GM12892 (cell line): Measurements from ENCODE around the gene LEF1.

Experiments used
- DNase-seq: peaks from one replicate; pipeline ENCODE4 v3.0.0; 2011; ENCODE audit not compliant: insufficient read length
- FAIRE-seq: peaks from 2 replicates; lab custom pipeline; 2011; peaks lifted over from hg19 to GRCh38; lab: Jason Lieb, UNC
- POLR2A ChIP-seq: IDR thresholded peaks from 2 replicates; pipeline ENCODE4 v1.6.1; 2011; ENCODE audit warnings: low read depth, low read length, control low read depth
- POLR2AphosphoS5 ChIP-seq: IDR thresholded peaks from 2 replicates; pipeline ENCODE4 v1.6.1; 2011; ENCODE audit warnings: low read depth, low read length, control low read depth
- TAF1 ChIP-seq: IDR thresholded peaks from 2 replicates; pipeline ENCODE4 v1.6.1; 2011; ENCODE audit warnings: low read depth, mild to moderate bottlenecking, control low read depth, low read length, borderline replicate concordance

Gene LEF1

GRCh38 chr4:108142870-108143269 is 25.9 kb downstream of the LEF1 start:
- TF ChIP-seq TAF1 (no peak), POLR2AphosphoS5 (no peak), POLR2A (no peak)
- no peak for FAIRE-seq
- no peak for DNase-seq

GRCh38 chr4:108141213-108141950 is 27.4 kb downstream of the LEF1 start:
- TF ChIP-seq POLR2AphosphoS5 (no peak), POLR2A (no peak), TAF1 (no peak)
- FAIRE-seq (peak; percentile 74), DNase-seq (no peak)

GRCh38 chr4:108140328-108140727 is 28.4 kb downstream of the LEF1 start:
- peak; percentile 73 for FAIRE-seq
- DNase-seq = no peak
- TF ChIP-seq POLR2A (no peak), TAF1 (no peak), POLR2AphosphoS5 (no peak)

- TF ChIP-seq POLR2A = no peak
- TF ChIP-seq POLR2AphosphoS5 = no peak
- TF ChIP-seq TAF1 = no peak
- DNase-seq (no peak), FAIRE-seq (peak; percentile 9)
Measured at GRCh38 chr4:108139089-108139488, 29.6 kb downstream of the LEF1 start.

- no peak for DNase-seq
- FAIRE-seq = peak; percentile 71
- TF ChIP-seq POLR2A (no peak), TAF1 (no peak), POLR2AphosphoS5 (no peak)
Measured at GRCh38 chr4:108135549-108136209, 33.1 kb downstream of the LEF1 start.

GRCh38 chr4:108130955-108131354 is 37.8 kb downstream of the LEF1 start:
- FAIRE-seq (no peak), DNase-seq (no peak)
- TF ChIP-seq POLR2AphosphoS5 (no peak), POLR2A (no peak), TAF1 (no peak)

GRCh38 chr4:108129196-108129595 is 39.5 kb downstream of the LEF1 start:
- no peak for TF ChIP-seq TAF1
- TF ChIP-seq POLR2AphosphoS5 = no peak
- no peak for TF ChIP-seq POLR2A
- no peak for FAIRE-seq
- DNase-seq = no peak

DNA sequence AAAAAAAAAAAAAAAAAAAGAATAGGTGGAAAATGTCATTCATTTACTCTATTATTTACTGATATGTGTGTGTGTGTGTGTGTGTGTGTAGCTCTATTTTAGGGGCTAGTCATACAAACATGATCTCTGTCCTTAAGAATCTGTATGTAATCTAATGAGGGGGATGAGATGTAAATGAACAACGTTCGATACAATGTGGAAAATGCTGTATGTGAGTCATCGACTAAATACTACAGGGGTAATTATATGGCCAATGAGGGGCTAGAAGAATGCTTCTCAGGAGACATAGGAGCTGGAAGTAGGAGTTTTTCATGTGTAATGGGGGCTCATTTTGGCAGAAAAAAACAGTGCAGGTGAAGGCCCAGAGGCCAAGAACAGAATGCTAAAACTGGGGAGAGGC is 41.9 kb downstream of the LEF1 start:
- DNase-seq = no peak
- no peak for FAIRE-seq
- TF ChIP-seq POLR2AphosphoS5 = no peak
- TF ChIP-seq POLR2A = no peak
- TF ChIP-seq TAF1 = no peak

GRCh38 chr4:108120789-108121188 is 47.9 kb downstream of the LEF1 start:
- TF ChIP-seq TAF1 = no peak
- TF ChIP-seq POLR2A = no peak
- no peak for TF ChIP-seq POLR2AphosphoS5
- DNase-seq (no peak), FAIRE-seq (no peak)

- TF ChIP-seq TAF1 = no peak
- TF ChIP-seq POLR2AphosphoS5 = no peak
- no peak for TF ChIP-seq POLR2A
- DNase-seq = no peak
- peak; percentile 5 for FAIRE-seq
Measured at GRCh38 chr4:108119199-108119800, 49.4 kb downstream of the LEF1 start.

DNA sequence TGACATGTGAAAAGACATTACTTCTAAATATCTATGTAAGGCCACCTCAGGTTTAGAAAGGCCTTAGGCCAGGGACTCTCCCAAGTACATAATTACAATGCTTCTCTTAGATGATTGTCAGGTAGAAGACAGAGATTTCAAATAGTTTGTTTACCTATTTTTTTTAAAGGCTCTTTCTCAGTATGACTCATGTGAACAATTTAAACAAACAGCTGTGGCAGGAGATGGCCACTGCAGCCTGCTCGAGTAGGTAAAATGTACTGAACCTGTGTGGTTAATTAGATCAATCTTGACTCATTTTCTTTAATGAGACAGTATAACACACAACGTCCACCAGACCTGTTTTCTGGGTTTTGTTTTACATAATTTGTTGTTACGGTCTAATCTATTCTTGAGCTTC is 50.2 kb downstream of the LEF1 start:
- no peak for DNase-seq
- peak; percentile 85 for FAIRE-seq

More for the DNA sequence above, 50.2 kb downstream of the LEF1 start:
- TF ChIP-seq POLR2A (no peak), TAF1 (no peak), POLR2AphosphoS5 (no peak)
